Kidney (tissue), 14 donors: ENCODE results near the gene POTEF. TPM values are rescaled to one million over a fixed set of nuclear protein-coding genes. Genes with fewer than 3 reads are reported as not detected.
"Not testable (repeated sequence)": the region's sequence is repeated elsewhere in the genome, so short reads cannot be mapped to it uniquely, and the experiment has no call there.

Experiments used
- DNase-seq, 5 donors: peaks; one replicate each; pipeline ENCODE4 v3.0.0-alpha.2; 2013 to 2020
- FAIRE-seq: peaks from 2 replicates; lab custom pipeline; 2012; peaks lifted over from hg19 to GRCh38; lab: Jason Lieb, UNC
- H3K27ac ChIP-seq, 2 donors: one replicate each; pipeline ENCODE4 v1.7.0; 2013; ENCODE audit warnings: low read depth in 2 of 2, low read length in 2 of 2, inconsistent platforms in 1 of 2
- H3K27me3 ChIP-seq: one replicate; pipeline ENCODE4 v1.7.1; 2013; ENCODE audit warnings: low read length, inconsistent platforms; ENCODE audit not compliant: control insufficient read depth, insufficient read depth
- H3K36me3 ChIP-seq, 3 donors: one replicate each; pipeline versions ENCODE4 v1.7.0 to v1.7.1; 2013; ENCODE audit warnings: low read length in 3 of 3, control low read depth in 1 of 3, inconsistent platforms in 1 of 3; ENCODE audit not compliant: insufficient read depth in 3 of 3, control insufficient read depth in 2 of 3
- H3K4me1 ChIP-seq, 3 donors: one replicate each; pipeline versions ENCODE4 v1.7.0 to v1.7.1; 2013; ENCODE audit warnings: low read length in 3 of 3, inconsistent platforms in 1 of 3, low read depth in 1 of 3; ENCODE audit not compliant: control insufficient read depth in 2 of 3, insufficient read depth in 2 of 3
- H3K4me3 ChIP-seq, 3 donors: one replicate each; pipeline versions ENCODE4 v1.7.0 to v1.8.1; 2013; ENCODE audit warnings: low read length in 3 of 3, control low read depth in 1 of 3, inconsistent platforms in 1 of 3
- H3K9ac ChIP-seq, 3 donors: one replicate each; pipeline versions ENCODE4 v1.7.0 to v1.7.1; 2013; ENCODE audit warnings: low read length in 3 of 3, control low read depth in 1 of 3, inconsistent platforms in 1 of 3
- H3K9me3 ChIP-seq, 3 donors: one replicate each; pipeline versions ENCODE4 v1.7.0 to v1.7.1; 2013; ENCODE audit warnings: low read length in 3 of 3, control low read depth in 1 of 3, inconsistent platforms in 1 of 3; ENCODE audit not compliant: control insufficient read depth in 2 of 3, insufficient read depth in 1 of 3
- intact Hi-C: fragments of 100-400 bp; cut with DNase I; formaldehyde crosslinking; loops from one replicate; pipeline ENCODE4 v1.11.1; 2022
- polyA plus RNA-seq: library from polyadenylated mRNA; stranded (reverse); fragments of 350-450 nt; fragmentation: Illumina TruSeq; extraction: RNeasy Lipid Tissue Mini Kit (QIAGEN cat#74804); gene quantifications from one replicate; pipeline ENCODE4 v1.2.3, GENCODE V29; 2014; ENCODE audit warnings: low read depth, low replicate concordance; ENCODE audit not compliant: insufficient read depth
- total RNA-seq: library from RNA; stranded (reverse); fragmentation: NEBNext Ultra II Directional; extraction: Animal tissue kit (Norgen Biotek cat#: 25700); gene quantifications from one replicate; pipeline ENCODE4 v1.2.1, GENCODE V29; 2021
- TF ChIP-seq, protein P1 (sequence below): IDR thresholded peaks from 3 replicates; pipeline ENCODE4 v1.5.1; 2012; ENCODE audit warnings: mild to moderate bottlenecking, moderate library complexity, borderline replicate concordance; ENCODE audit not compliant: insufficient read depth; ENCODE audit errors: extremely low read depth
- donor health status: control.
- donor health status: control.
- donor health status: control.
- donor health status: control.
- donor health status: control.
- donor health status: DM: yes; HTN: yes; CAD: no.
- donor health status: Normal renal cell carcinoma (clear cell type).

Gene POTEF
- total and polyA plus RNA-seq, 2 donors from 2014 or later = not detected

DNA sequence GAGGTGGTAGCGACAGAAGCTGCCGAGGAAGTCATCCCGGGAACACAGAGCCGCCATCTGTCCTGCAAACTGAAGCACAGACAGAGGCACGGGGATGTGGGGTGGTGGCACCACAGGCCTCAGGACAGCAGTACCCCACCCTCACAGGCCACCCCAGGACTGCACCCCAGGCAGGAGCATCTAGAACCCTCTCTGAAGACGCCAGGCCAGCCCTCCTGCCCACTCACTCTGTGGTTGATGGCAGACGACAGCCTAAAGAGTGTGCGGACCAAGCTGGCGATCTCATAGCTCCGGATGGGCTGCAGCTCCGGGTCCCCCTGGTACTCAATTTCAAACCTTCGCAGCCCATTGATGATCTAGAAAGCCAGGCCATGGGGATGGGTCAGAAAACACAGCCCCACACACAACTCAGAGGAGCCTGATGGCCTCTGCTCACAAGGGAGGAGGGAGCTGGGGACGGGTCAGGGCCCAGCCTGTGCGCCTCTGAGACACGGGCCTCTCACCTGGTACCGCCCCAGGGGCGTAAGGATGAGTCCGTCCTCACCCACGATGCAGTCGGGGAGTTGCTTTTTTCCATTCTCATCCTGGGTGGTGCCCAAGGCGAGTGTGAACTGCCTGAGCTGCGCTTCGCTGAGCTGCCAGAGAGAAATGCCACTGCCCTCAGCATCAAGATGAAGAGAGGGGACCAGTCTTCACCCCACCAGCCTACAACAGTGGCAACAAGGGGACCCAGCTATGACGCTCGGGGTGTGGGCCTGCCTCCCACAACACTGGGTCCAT, 24.0 kb upstream of the POTEF start:
- Histone ChIP-seq H3K36me3 (no peaks in the 10 kb centered on the region), H3K27ac (no peak overlapping the region), H3K27me3 (no peaks in the 10 kb centered on the region), H3K4me1 (no peaks in the 10 kb centered on the region), H3K9me3 (no peaks in the 10 kb centered on the region), H3K4me3 (no peak overlapping the region), H3K9ac (no peak overlapping the region)
- FAIRE-seq = no peak
- TF ChIP-seq, protein P1, sequence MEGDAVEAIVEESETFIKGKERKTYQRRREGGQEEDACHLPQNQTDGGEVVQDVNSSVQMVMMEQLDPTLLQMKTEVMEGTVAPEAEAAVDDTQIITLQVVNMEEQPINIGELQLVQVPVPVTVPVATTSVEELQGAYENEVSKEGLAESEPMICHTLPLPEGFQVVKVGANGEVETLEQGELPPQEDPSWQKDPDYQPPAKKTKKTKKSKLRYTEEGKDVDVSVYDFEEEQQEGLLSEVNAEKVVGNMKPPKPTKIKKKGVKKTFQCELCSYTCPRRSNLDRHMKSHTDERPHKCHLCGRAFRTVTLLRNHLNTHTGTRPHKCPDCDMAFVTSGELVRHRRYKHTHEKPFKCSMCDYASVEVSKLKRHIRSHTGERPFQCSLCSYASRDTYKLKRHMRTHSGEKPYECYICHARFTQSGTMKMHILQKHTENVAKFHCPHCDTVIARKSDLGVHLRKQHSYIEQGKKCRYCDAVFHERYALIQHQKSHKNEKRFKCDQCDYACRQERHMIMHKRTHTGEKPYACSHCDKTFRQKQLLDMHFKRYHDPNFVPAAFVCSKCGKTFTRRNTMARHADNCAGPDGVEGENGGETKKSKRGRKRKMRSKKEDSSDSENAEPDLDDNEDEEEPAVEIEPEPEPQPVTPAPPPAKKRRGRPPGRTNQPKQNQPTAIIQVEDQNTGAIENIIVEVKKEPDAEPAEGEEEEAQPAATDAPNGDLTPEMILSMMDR = no peak
- peak in 1 of 5 donors; percentile 59 for DNase-seq
- intact Hi-C loops = no loop called here

DNA sequence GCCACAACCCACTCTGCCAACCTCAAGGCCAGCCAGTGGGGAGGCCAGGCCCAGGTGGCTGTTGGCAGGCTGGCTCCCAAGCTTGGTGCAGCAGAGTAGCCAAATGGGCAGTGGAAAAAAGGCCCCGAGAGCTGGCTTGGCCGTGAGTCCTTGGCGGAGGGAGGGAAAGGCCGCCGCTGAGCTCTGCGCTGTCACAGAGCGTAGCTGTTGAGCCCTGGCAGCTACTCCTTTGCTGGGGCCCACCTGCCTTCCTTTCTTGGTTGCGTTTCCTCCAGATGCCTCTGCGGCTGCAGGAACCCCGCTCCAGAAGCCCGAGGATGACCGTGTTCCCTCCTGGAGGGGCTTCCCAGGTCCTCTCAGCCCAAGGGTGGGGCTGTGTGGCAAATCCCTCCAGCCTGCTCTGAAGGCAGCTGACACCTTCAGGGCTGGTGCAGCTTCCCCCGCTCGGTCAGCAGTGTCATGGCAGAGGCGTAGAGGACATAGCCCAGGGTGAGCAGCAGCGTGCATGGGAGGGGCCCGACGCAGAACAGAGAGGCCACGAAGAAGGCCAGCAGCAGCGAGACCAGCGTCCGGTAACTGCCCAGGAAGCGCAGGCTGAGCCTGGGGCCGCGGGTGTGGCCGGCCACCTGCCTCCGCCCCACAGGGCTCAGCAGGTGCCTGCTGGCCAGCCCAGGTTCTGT, 23.3 kb upstream of the POTEF start:
- H3K9me3 ChIP-seq, H3K27me3 ChIP-seq, intact Hi-C loops, H3K36me3 ChIP-seq, FAIRE-seq, H3K4me1 ChIP-seq, H3K27ac ChIP-seq, H3K9ac ChIP-seq, H3K4me3 ChIP-seq: not testable (repeated sequence)
- peak in 1 of 5 donors; percentile 44 for DNase-seq

DNA sequence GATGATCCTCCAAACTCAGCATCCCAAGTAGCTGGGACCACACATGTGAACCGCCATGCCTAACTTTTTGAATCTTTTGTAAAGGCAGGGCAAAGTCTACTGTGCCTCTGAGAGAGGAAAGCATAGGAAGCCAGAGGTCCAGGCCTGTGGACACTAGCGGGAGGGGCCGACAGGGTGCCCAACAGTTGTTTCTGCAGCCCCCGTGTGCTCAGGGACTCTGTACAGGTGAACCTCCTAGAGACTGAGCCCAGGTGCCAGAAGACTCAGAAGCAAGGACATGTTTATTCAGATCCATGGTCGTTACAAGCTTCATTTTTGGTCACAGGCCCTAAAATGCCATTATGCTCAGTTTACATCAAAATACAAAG, 22.1 kb upstream of the POTEF start:
- DNase-seq = peak in 1 of 5 donors; percentile 13
- not testable (repeated sequence) for FAIRE-seq

DNA sequence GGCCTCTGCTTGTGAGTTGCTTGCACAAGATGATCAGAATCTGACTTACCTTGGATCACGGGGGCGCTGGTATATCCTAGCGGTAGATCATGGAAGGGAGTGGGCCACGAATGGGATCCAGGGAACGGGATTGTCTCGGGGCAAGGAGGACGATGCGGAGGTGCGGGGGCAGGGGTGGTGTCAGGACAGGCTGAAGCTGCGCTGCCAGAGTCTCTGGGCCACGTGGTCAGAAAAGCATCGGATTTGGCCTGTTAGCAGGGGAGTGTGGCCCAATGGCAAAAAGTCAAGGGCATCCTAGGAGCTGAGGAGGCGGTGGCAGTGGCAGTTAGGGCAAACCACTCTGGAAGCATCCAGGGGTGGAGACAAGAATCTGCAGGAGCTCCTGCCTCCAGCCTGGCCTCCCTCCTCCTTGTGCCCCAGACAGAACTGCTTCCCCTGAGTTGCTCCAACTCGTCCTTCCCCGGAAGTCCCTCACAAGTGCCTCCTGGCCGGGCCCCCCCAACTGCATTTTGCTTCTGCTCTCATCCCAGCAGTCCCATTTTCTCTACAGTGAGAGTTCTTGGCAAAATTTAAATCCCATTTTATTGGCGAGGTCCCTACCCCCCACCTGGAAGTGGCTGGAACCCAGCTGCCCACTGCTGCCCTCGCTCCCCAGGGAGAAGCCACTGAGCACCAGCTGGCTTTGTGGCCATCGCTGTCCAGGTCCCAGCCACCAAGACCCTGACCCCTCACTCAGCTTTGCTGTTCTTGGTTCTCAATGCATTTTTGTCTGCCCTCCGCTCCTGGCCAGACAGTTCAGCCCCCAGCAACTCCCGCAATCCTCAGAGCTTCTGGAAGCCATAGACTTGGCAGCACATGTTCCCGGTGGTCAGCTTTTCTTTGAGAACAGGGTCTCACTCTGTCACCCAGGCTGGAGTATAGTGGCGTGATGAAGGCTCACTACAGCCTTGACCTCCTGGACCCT, 21.4 kb upstream of the POTEF start:
- TF ChIP-seq, protein P1 = no peak
- Histone ChIP-seq H3K4me1 (no peaks in the 10 kb centered on the region), H3K9me3 (no peaks in the 10 kb centered on the region), H3K27ac (no peak overlapping the region), H3K27me3 (no peaks in the 10 kb centered on the region), H3K36me3 (no peaks in the 10 kb centered on the region), H3K4me3 (no peak overlapping the region), H3K9ac (no peak overlapping the region)
- no peak for FAIRE-seq
- DNase-seq = peak in 1 of 5 donors; percentile 75
- intact Hi-C loops = no loop called here

More for the DNA sequence above, 22.1 kb upstream of the POTEF start:
- H3K36me3 ChIP-seq, H3K27ac ChIP-seq, H3K9me3 ChIP-seq, intact Hi-C loops, H3K27me3 ChIP-seq, H3K4me3 ChIP-seq, H3K4me1 ChIP-seq, H3K9ac ChIP-seq: not testable (repeated sequence)

DNA sequence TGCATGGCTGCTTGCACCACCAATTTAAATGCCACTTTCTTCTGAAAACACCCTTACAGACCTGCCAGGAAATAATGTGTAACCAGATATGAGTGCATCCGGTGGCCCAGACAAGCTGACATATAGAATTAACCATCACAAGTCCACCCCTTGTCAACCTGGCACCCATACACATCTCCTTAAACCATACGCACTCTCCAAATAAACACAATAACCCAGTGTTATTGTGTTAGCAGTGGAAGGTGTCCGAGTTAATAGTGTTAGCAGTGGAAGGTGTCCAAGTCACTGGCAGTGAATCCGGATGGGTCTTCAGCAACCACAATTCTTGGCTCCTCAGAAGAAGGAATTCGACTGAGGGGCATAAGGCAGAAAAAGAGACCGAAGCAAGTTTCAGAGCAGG, 19.5 kb upstream of the POTEF start:
- intact Hi-C loops, H3K9ac ChIP-seq, FAIRE-seq, H3K27me3 ChIP-seq, H3K9me3 ChIP-seq, H3K36me3 ChIP-seq, H3K27ac ChIP-seq, H3K4me1 ChIP-seq, H3K4me3 ChIP-seq: not testable (repeated sequence)
- DNase-seq = peak in 3 of 5 donors; percentile 17 to 32 (median 18)

DNA sequence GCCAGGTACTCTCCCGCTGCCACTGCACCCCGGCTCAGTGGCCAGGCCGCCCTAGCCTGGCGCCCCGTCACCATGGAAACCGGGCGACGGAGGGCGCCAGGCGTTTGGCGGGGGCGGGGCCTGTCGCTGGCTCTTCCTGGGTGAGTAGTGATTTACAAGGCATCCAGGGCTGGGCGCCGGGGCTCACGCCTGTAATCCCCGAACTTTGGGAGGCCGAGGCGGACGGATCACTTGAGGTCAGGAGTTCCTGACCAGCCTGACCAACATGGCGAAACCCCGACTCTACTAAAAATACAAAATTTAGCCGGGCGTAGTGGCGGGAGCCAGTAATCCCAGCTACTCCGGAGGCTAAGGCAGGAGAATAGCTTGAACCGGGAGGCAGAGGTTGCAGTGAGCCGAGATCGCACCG, 16.0 kb upstream of the POTEF start, which contains the start of gene CCDC74B:
CCDC74B (minus strand) TSS at position 107 of the 409 bp plus-strand sequence. CDS start 116 bp downstream, outside the sequence.
- H3K27ac ChIP-seq = not testable (repeated sequence)

More for the DNA sequence above, 16.0 kb upstream of the POTEF start, which contains the start of gene CCDC74B:
- H3K4me3 ChIP-seq, H3K4me1 ChIP-seq, H3K27me3 ChIP-seq, H3K9ac ChIP-seq, H3K9me3 ChIP-seq, H3K36me3 ChIP-seq, FAIRE-seq, intact Hi-C loops: not testable (repeated sequence)
- DNase-seq = peak; percentile 47 to 86 (median 69)
